K562 (cell line): ENCODE data around the gene ITPR3. TPM values are rescaled to one million over a fixed set of nuclear protein-coding genes. Genes with fewer than 3 reads are reported as not detected.

Experiments used
- CUX1 ChIP-seq: fragments of 200-800 bp; sonication (Bioruptor generic); IDR thresholded peaks from 2 replicates; pipeline ENCODE4 v1.6.1; 2016; ENCODE audit warnings: missing genetic modification characterization, missing compliant biosample characterization
- MGA ChIP-seq: fragments of 450-650 bp; IDR thresholded peaks from 2 replicates; pipeline ENCODE4 v1.6.1; 2016; ENCODE audit warnings: mild to moderate bottlenecking, moderate library complexity
- TFE3 ChIP-seq: fragments of 450-650 bp; formaldehyde crosslinking; IDR thresholded peaks from 2 replicates; pipeline ENCODE4 v1.4.0; 2020; ENCODE audit warnings: mild to moderate bottlenecking, mixed read lengths
- ZBTB17 ChIP-seq: fragments of 450-650 bp; formaldehyde crosslinking; IDR thresholded peaks from 2 replicates; pipeline ENCODE4 v1.4.0; 2020; ENCODE audit warnings: mild to moderate bottlenecking
- polyA plus RNA-seq, 8 experiments: library from polyadenylated mRNA; depleted of rRNA in 4 of 8; stranded (reverse) in 5 of 8; unstranded in 3 of 8; fragments of >200 nt; fragmentation: Nextera tagmentation in 2 of 8; fragmentation: Illumina TruSeq in 1 of 8; extraction: Ambion mirVana in 2 of 8; extraction: Trizol in 1 of 8; gene quantifications; 2 replicates each; pipeline versions ENCODE4 v1.2.1 to v1.2.3, GENCODE V29; 2011 to 2014; ENCODE audit warnings: inconsistent platforms in 1 of 8, missing spikeins in 1 of 8
- total RNA-seq, 7 experiments: library from RNA; depleted of rRNA in 6 of 7; stranded (reverse); fragments of >200 nt in 6 of 7; fragmentation: Illumina TruSeq in 2 of 7; extraction: Trizol in 2 of 7; gene quantifications; 2 replicates each; pipeline versions ENCODE4 v1.2.1 to v1.2.3, GENCODE V29; 2011 to 2021; ENCODE audit warnings: low replicate concordance in 1 of 7
- TF ChIP-seq, protein P1 (sequence below): fragments of 450-650 bp; formaldehyde crosslinking; IDR thresholded peaks from 2 replicates; pipeline ENCODE4 v1.4.0; 2020; ENCODE audit warnings: mild to moderate bottlenecking
- TF ChIP-seq, protein P2 (sequence below): fragments of 450-650 bp; IDR thresholded peaks from 2 replicates; pipeline ENCODE4 v1.6.1; 2017; ENCODE audit warnings: mild to moderate bottlenecking, moderate library complexity

The ITPR3 gene
- total and polyA plus RNA-seq, 9 of the 15 experiments (the other 6 are each of a cell fraction or from before 2014, with no cell fraction given), result 0.39 to 35.7 (median 13.2) TPM

DNA sequence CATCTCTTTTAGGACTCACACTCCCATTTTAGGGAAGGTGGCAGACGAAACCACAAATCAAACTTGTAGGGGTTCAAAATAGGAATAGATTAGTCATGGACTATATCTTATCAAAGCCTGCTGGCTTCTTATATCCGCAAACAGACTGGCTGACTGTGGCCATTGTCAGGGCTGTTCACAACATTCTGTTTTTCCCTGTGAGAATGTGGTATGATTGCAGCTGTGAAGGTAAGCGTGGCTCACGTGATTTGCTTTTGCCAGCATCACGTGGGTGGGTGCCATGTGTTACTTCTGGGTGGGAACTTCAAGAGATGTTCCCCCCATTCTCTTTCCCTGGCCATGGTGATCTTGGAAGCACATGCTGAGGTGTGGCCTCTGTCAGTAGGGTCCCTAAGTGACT lies 119.7 kb downstream of the ITPR3 start (continued):
- TF ChIP-seq, protein P1, sequence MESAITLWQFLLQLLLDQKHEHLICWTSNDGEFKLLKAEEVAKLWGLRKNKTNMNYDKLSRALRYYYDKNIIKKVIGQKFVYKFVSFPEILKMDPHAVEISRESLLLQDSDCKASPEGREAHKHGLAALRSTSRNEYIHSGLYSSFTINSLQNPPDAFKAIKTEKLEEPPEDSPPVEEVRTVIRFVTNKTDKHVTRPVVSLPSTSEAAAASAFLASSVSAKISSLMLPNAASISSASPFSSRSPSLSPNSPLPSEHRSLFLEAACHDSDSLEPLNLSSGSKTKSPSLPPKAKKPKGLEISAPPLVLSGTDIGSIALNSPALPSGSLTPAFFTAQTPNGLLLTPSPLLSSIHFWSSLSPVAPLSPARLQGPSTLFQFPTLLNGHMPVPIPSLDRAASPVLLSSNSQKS (CRISPR knock-in tag), result no peak
- TF ChIP-seq, protein P2, sequence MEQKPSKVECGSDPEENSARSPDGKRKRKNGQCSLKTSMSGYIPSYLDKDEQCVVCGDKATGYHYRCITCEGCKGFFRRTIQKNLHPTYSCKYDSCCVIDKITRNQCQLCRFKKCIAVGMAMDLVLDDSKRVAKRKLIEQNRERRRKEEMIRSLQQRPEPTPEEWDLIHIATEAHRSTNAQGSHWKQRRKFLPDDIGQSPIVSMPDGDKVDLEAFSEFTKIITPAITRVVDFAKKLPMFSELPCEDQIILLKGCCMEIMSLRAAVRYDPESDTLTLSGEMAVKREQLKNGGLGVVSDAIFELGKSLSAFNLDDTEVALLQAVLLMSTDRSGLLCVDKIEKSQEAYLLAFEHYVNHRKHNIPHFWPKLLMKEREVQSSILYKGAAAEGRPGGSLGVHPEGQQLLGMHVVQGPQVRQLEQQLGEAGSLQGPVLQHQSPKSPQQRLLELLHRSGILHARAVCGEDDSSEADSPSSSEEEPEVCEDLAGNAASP, result no peak
- no peak for TF ChIP-seq ZBTB17 (CRISPR knock-in tag)
- peak; percentile 54 for TF ChIP-seq TFE3 (CRISPR knock-in tag)
- no peak for TF ChIP-seq CUX1 (CRISPR knock-in tag)
- TF ChIP-seq MGA, result peak; percentile 54; the same call in 1 of the 2 replicates
